ENCODE results near the gene SCGB3A1.

The SCGB3A1 gene

GRCh38 chr5:180625125-180625790 lies 34.0 kb upstream of the SCGB3A1 start:
- no peak for DNase-seq

GRCh38 chr5:180624587-180624986 lies 33.3 kb upstream of the SCGB3A1 start:
- no peak for DNase-seq

- DNase-seq, result no peak
Observed at GRCh38 chr5:180623844-180624243, 32.5 kb upstream of the SCGB3A1 start.

GRCh38 chr5:180623411-180623834 lies 32.1 kb upstream of the SCGB3A1 start:
- DNase-seq, result no peak

GRCh38 chr5:180622910-180623309 lies 31.6 kb upstream of the SCGB3A1 start:
- no peak for DNase-seq

- no peak for DNase-seq
Observed at GRCh38 chr5:180621311-180621710, 30.0 kb upstream of the SCGB3A1 start.

GRCh38 chr5:180620014-180620413 lies 28.7 kb upstream of the SCGB3A1 start:
- no peak for DNase-seq

GRCh38 chr5:180619563-180619915 lies 28.2 kb upstream of the SCGB3A1 start:
- DNase-seq, result no peak

GRCh38 chr5:180618829-180619562 lies 27.7 kb upstream of the SCGB3A1 start:
- DNase-seq, result peak; percentile 34

- no peak for DNase-seq
Observed at GRCh38 chr5:180618487-180618828, 27.2 kb upstream of the SCGB3A1 start.

GRCh38 chr5:180613814-180614188 lies 22.5 kb upstream of the SCGB3A1 start:
- no peak for DNase-seq

- DNase-seq, result no peak
Observed at GRCh38 chr5:180613188-180613813, 22.0 kb upstream of the SCGB3A1 start.

GRCh38 chr5:180612683-180613082 lies 21.4 kb upstream of the SCGB3A1 start:
- no peak for DNase-seq

GRCh38 chr5:180611140-180611850 lies 20.0 kb upstream of the SCGB3A1 start:
- DNase-seq, result no peak

- DNase-seq, result no peak
Observed at GRCh38 chr5:180609817-180610550, 18.7 kb upstream of the SCGB3A1 start.

- DNase-seq, result no peak
Observed at GRCh38 chr5:180609386-180609785, 18.1 kb upstream of the SCGB3A1 start.

- no peak for DNase-seq
Observed at GRCh38 chr5:180608572-180609310, 17.4 kb upstream of the SCGB3A1 start.

GRCh38 chr5:180607861-180608571 lies 16.7 kb upstream of the SCGB3A1 start:
- DNase-seq, result no peak

GRCh38 chr5:180606215-180606785 lies 15.0 kb upstream of the SCGB3A1 start:
- DNase-seq, result no peak

- DNase-seq, result no peak
Observed at GRCh38 chr5:180605554-180606214, 14.4 kb upstream of the SCGB3A1 start.

GRCh38 chr5:180604271-180604670 lies 13.0 kb upstream of the SCGB3A1 start:
- DNase-seq, result no peak
